Endothelial cell of hepatic sinusoid (primary cell): Measurements from ENCODE around the gene CLCN4.

Source experiments
- in situ Hi-C: cut with HindIII; loops from 2 replicates; pipeline ENCODE4 v1.10.0; 2017; ENCODE audit warnings: low sequenced_read_pairs

Gene CLCN4

GRCh38 chrX:10235851-10236250, 79.1 kb downstream of the CLCN4 start:
- in situ Hi-C loops, result no loop called here

- in situ Hi-C loops, result no loop called here
Measured at GRCh38 chrX:10237241-10237640, 80.5 kb downstream of the CLCN4 start.

- in situ Hi-C loops, result no loop called here
Measured at GRCh38 chrX:10239611-10240064, 82.9 kb downstream of the CLCN4 start.

- in situ Hi-C loops, result no loop called here
Measured at GRCh38 chrX:10240918-10241317, 84.1 kb downstream of the CLCN4 start.

- in situ Hi-C loops, result no loop called here
Measured at GRCh38 chrX:10242026-10242425, 85.3 kb downstream of the CLCN4 start.

GRCh38 chrX:10243106-10243505, 86.3 kb downstream of the CLCN4 start:
- in situ Hi-C loops, result no loop called here

- in situ Hi-C loops, result no loop called here
Measured at GRCh38 chrX:10244915-10245622, 88.3 kb downstream of the CLCN4 start.

- in situ Hi-C loops, result no loop called here
Measured at GRCh38 chrX:10245886-10246285, 89.1 kb downstream of the CLCN4 start.

- in situ Hi-C loops, result no loop called here
Measured at GRCh38 chrX:10246297-10246696, 89.5 kb downstream of the CLCN4 start.

- in situ Hi-C loops, result no loop called here
Measured at GRCh38 chrX:10246846-10247245, 90.1 kb downstream of the CLCN4 start.

- in situ Hi-C loops, result no loop called here
Measured at GRCh38 chrX:10254739-10255138, 98.0 kb downstream of the CLCN4 start.

- in situ Hi-C loops, result no loop called here
Measured at GRCh38 chrX:10259716-10260115, 102.9 kb downstream of the CLCN4 start.

GRCh38 chrX:10265775-10266174, 109.0 kb downstream of the CLCN4 start:
- in situ Hi-C loops, result no loop called here

GRCh38 chrX:10278716-10279115, 121.9 kb downstream of the CLCN4 start:
- in situ Hi-C loops, result no loop called here

GRCh38 chrX:10280071-10280470, 123.3 kb downstream of the CLCN4 start:
- in situ Hi-C loops, result loop anchor here (5.0 kb wide), 2 partner anchors 62 to 92 kb away; no protein-coding TSS in a partner anchor

GRCh38 chrX:10282490-10282889, 125.7 kb downstream of the CLCN4 start:
- in situ Hi-C loops, result loop anchor here (5.0 kb wide), 2 partner anchors 60 to 90 kb away; no protein-coding TSS in a partner anchor

- in situ Hi-C loops, result no loop called here
Measured at GRCh38 chrX:10286195-10286594, 129.4 kb downstream of the CLCN4 start.
